Coronary artery (tissue), 2 donors: ENCODE results near the gene OAS3.

ENCODE experiments used
- DNase-seq: peaks from one replicate; pipeline ENCODE4 v3.0.0-alpha.2; 2017; ENCODE audit warnings: low spot score
- H3K27ac ChIP-seq, 2 donors: fragments of 200-600 bp; sonication (generic); one replicate each; pipeline ENCODE4 v1.5.1; 2016 to 2019
- H3K4me3 ChIP-seq: fragments of 200-600 bp; sonication (generic); 2 replicates; pipeline ENCODE4 v1.5.1; 2016; ENCODE audit warnings: mild to moderate bottlenecking, moderate library complexity
- CTCF ChIP-seq: fragments of 200-600 bp; sonication (generic); IDR thresholded peaks from one replicate; pipeline ENCODE4 v1.5.1; 2019; ENCODE audit warnings: antibody characterized with exemption

Gene OAS3

GRCh38 chr12:112967306-112967705 is 29.0 kb downstream of the OAS3 start:
- Histone ChIP-seq H3K4me3 (no peak overlapping the region), H3K27ac (no peak overlapping the region)
- TF ChIP-seq CTCF, result no peak
- no peak for DNase-seq

GRCh38 chr12:112967858-112968257 is 29.6 kb downstream of the OAS3 start:
- no peak for DNase-seq
- no peak overlapping the region for H3K4me3 ChIP-seq
- TF ChIP-seq CTCF, result no peak
- no peak overlapping the region for H3K27ac ChIP-seq

GRCh38 chr12:112969547-112970306 is 31.5 kb downstream of the OAS3 start:
- no peak overlapping the region for H3K27ac ChIP-seq
- no peak for DNase-seq
- no peak for TF ChIP-seq CTCF
- H3K4me3 ChIP-seq, result no peak overlapping the region

- Histone ChIP-seq H3K4me3 (no peak overlapping the region), H3K27ac (no peak overlapping the region)
- DNase-seq, result no peak
- TF ChIP-seq CTCF, result no peak
Observed at GRCh38 chr12:112970391-112970790, 32.1 kb downstream of the OAS3 start.

GRCh38 chr12:112971248-112971647 is 33.0 kb downstream of the OAS3 start:
- no peak for TF ChIP-seq CTCF
- Histone ChIP-seq H3K27ac (no peak overlapping the region), H3K4me3 (no peak overlapping the region)
- no peak for DNase-seq

GRCh38 chr12:112973011-112973735 is 34.9 kb downstream of the OAS3 start:
- H3K4me3 ChIP-seq, result no peak overlapping the region
- no peak overlapping the region for H3K27ac ChIP-seq
- TF ChIP-seq CTCF, result no peak
- no peak for DNase-seq

- DNase-seq, result no peak
Observed at GRCh38 chr12:112973818-112974231, 35.6 kb downstream of the OAS3 start.

More at GRCh38 chr12:112973818-112974231, 35.6 kb downstream of the OAS3 start:
- Histone ChIP-seq H3K27ac (no peak overlapping the region), H3K4me3 (no peak overlapping the region)
- TF ChIP-seq CTCF, result no peak
